ENCODE measurements around the gene PAX6.

Gene PAX6

DNA sequence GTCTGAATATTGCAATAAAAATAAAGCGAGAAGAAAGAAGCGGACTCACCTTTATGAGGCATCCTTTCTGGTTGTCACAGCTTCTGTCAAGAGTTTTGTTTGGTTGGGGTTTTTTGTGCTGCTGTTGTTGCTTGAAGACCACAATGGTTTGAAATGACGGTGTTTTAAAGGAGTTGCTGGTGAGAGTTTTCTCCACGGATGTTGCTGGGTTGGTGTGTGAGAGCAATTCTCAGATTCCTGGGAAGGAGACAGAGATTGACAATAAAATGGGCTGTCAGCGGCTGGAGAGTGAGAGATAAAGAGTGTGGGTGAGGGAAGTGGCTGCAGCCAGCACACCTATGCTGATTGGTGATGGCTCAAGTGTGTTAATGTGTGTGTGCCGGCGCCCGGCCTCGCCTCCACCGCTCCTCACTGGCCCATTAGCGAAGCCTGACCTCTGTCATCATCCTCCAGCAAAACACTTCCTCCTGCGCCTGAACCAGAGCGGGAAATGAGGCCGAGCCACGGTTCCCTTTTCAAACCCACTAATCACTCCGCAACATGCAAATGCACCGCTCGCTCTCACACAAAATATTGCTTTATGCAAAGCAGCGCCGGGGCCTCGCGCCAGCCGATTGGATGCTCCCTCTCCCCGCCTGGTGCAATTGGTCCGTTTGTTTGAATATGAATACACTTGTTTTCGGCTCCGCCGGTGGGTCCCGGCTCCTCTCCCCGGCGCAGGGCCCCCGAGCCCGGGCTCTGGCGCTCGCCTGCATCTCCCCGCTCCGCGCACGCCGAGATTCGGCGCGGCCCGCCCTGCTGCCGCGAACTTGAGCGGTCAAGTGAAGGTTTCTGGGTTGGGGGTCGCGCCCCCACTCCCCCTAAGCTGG lies at the start of gene PAX6:
TSS of gene PAX6 (minus strand) at position 544 of the 869 bp plus-strand sequence. CDS start 4,911 bp downstream, outside the sequence.
- in situ Hi-C loops (cut with MboI; ENCODE audit: low sequenced_read_pairs) = no loop called here

DNA sequence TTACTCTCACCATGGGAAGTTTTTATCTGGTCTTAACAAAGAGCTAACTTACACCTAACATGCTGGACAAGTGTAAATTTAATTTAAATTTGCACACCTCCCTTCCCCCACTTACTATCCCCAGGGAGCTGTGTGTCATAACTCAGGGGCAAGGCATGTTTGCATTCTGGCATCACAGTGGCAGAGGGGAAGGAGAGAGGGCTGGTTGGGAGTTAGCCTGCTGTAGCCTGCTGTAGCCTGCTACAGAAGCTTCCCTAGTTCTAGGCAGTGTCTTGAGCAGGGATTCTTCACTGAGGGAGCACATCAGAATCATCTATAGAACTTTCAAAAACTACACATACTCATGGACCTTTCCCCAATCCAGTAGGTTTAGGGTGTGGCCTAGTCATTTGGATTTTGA lies 49.3 kb upstream of the PAX6 start:
- in situ Hi-C loops (cut with MboI; ENCODE audit: low sequenced_read_pairs) = no loop called here

DNA sequence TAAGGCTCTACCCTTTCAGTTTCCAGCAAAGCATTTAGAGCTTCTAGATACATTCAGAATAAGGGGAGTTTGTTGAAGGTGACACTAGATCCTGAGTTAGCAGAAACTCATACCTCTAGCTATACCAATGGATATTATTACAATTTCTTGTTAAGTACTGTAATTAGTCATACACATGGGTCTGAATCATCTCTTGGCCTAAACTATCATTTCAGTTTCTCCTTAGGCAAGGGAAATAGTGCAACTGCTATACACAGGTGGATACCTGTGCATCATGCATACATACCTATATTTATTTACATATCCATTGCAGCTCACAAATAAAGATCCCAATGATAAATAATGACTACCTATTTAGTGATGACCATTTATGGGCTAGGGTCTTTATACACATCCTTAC lies 45.1 kb upstream of the PAX6 start:
- in situ Hi-C loops (cut with MboI; ENCODE audit: low sequenced_read_pairs) = no loop called here

DNA sequence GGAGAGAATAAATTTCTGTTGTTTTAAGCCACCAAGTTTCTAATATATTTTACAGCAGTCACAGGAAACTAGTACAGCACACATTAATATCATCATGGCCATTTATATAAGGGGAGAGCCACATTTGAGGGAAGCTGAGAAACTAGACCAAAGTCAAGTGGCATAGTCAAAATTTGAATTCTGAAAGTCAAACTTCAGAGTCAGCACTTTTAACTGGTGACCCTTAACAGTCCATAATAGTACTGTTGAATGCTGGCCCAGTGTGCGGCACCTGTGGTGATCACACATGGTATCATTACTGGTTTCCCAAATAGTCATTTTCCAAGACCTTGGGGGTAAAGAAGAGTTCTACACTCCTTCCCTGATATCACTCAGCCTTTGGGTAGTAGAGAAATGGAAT lies 44.3 kb upstream of the PAX6 start:
- in situ Hi-C loops (cut with MboI; ENCODE audit: low sequenced_read_pairs) = no loop called here

DNA sequence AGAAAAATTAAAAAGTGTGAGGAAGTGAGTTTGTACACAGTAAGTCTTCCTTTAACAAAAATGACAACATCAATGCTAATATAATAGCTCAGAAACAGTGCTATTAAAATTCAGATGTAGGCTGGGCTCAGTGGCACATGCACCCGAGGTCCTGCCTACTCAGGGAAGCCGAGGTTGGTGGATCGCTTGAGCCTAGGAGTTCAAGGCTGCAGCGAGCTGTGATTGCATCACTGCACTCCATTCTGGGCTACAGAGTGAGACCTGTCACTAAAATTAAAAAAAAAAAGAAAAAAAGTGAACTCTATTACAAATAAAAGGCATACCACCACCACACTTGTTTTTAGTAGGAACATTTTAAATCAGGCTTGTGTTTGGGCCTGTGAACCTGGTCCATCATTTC lies 39.2 kb upstream of the PAX6 start:
- in situ Hi-C loops (cut with MboI; ENCODE audit: low sequenced_read_pairs) = no loop called here

DNA sequence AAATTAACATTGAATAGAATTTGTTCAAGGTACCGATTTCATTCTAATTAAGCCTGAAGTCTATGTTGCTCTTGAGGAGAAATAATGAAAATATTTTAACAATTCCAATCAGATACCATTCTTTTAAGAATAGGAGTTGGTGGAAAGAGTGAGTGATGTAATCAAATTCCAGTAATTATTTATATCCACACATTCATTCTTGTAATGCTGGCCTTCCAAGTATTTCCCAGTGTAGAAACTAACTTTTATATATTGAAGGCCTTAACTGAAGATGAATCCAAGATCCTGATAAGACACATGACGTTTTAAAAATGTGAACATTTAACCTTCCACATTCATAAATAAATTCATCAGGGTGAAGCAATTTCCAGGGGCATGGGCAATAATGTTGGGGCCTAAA lies 36.6 kb upstream of the PAX6 start:
- in situ Hi-C loops (cut with MboI; ENCODE audit: low sequenced_read_pairs) = no loop called here

DNA sequence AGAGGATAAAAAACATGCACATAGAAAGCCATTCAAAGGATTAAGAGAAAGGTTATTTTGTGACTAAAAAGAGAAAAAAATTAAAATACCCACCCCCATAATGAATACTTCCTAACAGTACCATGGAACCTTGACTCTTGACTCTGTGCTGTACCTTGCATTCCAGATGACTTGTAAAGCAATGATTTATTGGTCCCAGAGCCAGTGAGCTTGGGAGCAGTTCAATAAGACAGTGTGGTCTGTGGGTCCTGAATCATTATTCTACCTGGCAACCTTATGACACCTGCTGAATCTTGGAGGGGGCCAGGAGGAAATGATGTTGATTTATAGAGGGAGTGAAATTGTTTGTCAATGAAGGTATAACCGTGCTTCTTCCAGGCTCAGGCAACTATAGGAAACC lies 34.2 kb upstream of the PAX6 start:
- in situ Hi-C loops (cut with MboI; ENCODE audit: low sequenced_read_pairs) = no loop called here

DNA sequence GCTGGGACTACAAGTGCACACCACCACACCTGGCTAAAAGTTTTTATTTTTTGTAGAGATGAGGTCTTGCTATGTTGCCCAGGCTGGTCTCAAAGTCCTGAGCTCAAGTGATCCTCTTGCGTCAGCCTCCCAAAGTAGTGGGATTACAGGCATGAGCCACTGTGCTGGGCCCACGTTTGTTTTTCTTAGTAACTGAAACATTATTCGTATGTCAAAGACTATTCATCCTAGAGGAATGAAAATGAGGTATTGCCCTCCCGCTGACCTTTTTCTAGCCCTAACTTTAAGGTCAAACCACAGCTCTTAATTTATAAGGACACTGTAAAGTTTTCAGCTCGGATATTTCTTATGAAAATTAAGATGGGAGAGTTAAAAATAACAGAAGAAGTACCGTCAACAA lies 33.2 kb upstream of the PAX6 start:
- in situ Hi-C loops (cut with MboI; ENCODE audit: low sequenced_read_pairs) = no loop called here

DNA sequence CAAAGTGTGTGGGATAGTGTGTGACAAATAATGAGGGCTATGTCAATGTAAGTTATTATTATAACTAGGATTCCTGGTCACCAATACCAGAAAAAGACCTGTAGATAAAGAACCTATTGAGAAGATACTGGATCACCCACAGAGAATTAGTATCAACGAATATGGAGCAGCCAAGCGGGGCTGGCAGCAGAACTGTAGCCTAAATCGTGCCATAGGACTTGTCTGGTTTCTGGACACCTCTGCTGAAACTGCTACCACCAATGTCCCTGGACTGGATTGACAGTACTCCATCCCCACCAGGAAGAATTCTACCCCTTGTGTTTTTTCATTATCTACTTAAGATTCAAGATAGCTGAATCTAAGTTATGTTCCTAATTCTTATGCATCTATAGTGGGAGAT lies 30.3 kb upstream of the PAX6 start:
- in situ Hi-C loops (cut with MboI; ENCODE audit: low sequenced_read_pairs) = no loop called here

DNA sequence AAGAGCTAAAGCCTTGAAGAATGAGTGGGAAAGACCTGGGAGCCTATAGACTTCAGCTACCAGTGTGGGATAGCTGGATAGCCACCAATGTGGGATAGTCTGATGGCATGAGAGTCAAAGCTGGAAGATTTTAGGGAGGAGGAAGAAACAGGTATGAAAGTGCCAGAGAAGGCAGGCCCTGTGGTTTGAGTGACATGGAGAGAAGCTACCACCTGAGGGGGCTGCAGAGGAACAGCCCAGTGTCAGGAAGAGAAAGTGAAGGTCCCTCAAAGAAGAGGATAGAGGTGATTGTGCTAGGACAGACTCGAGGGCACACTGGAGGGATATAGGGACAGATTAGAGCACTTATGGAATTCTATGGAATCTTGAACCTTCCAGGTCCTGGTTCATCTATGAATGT lies 23.1 kb upstream of the PAX6 start:
- in situ Hi-C loops (cut with MboI; ENCODE audit: low sequenced_read_pairs) = no loop called here

DNA sequence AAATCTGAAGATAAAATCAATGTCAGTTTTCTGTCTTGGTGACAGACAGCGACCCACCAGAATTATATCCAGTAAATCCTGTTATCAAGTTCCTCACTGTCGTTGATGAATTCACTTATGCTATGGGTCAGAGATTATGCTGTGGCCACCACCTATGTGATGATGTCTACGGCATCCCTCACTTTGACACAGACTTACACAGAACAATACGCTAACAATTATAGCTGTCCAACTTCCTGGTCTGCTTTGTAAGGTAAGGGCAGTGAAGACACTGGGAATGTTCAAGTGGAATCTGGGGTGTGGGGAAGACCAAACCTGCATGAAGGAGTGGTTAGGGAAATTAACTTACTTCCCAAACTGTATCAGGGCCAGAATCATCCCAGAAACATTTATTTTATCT lies 19.3 kb upstream of the PAX6 start:
- in situ Hi-C loops (cut with MboI; ENCODE audit: low sequenced_read_pairs) = no loop called here

DNA sequence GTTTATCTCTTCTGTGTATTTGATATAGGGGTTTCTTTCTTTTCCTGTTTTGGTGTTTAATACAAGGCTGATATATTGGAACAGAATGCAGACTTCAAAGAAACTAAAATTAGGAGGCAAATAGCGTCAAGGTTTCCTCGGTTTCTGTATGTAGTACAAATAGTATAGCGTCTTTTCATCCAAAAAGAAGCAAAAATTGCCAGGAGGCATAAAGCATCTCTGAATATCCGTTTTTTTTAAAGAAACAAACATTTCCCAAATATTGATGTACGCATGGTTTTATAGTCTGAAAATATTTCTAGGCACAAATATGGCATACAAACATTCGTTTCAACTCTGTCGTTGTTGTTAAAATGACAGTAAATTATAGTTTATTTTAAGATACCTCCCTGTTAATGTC lies 17.1 kb upstream of the PAX6 start:
- in situ Hi-C loops (cut with MboI; ENCODE audit: low sequenced_read_pairs) = no loop called here

DNA sequence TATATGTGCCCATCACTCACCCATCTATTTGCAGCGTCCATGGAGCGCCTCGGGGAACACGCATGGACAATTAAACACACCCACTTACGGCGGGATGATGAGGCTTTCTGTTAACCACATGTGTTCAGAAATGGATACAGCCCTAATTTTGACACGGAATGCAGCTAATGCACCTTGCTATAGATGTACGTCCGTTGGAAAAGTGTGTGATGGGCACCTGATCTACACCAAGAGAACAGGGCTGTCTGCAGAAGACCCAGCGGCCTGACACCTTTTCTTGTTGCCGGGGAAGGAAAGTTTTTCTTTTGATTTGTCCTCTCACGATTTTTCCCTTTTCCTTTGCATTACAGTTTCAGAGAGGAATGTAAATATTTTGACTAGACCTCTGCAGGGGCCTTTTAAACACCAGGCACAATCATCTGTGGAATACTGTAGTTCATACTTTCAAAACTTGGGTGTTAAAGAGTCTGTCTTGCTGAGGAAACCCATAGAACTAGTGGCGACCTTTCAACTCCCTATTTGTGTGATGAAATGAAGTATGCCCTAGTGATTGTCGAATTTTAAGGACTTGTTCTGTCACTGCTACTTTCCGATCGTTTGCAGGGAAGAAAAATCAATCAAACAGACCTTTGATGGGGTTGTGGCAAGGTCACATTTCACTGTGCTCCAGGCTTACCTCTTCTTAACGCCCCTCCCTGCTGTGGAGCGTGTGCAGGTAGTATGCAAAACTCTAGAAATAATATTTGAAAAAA lies 16.5 kb upstream of the PAX6 start:
- in situ Hi-C loops (cut with MboI; ENCODE audit: low sequenced_read_pairs) = no loop called here

DNA sequence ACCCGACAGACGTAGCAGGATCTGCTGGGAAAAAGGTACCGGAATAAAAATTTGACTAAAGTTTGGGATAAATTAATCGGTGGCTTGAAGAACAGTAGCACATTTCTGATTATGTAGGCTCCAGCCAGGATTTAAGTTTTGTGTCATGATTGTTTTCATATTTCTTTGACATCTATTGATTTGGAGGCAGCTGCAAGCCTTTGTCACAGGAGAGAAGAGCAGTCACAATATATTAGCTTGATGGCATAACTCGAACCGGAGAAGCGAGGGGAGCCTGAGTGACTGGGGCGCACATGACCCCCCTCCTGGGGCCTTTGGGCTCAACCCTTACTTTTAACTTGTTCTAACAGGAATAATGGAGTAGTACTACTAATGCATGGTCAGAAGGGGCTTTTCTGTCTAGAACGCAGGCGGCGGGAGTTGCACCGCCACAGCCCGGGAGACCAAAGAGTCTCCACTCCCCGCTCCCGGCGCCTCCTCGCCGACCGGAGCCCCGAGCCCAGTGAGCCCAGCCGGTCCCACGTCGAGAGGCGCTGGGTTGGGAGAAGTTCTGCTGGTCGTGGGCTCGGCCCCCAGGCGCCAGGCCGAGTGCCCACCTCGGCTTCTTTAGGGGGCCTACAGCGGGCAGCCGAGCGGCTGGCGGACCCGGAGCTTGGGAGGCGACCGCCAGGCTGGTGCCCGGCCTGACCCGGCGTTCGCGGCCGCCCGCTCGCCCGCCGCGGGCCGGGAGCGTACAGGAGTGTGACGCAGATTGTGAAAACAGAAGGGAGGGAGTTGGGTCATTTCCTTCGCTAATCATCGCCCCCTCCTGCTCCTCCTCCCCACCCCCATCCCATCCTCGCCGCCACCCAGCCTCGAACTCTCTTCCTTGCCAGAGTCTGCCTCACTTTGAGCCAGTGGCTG lies 15.7 kb upstream of the PAX6 start:
- in situ Hi-C loops (cut with MboI; ENCODE audit: low sequenced_read_pairs) = no loop called here

DNA sequence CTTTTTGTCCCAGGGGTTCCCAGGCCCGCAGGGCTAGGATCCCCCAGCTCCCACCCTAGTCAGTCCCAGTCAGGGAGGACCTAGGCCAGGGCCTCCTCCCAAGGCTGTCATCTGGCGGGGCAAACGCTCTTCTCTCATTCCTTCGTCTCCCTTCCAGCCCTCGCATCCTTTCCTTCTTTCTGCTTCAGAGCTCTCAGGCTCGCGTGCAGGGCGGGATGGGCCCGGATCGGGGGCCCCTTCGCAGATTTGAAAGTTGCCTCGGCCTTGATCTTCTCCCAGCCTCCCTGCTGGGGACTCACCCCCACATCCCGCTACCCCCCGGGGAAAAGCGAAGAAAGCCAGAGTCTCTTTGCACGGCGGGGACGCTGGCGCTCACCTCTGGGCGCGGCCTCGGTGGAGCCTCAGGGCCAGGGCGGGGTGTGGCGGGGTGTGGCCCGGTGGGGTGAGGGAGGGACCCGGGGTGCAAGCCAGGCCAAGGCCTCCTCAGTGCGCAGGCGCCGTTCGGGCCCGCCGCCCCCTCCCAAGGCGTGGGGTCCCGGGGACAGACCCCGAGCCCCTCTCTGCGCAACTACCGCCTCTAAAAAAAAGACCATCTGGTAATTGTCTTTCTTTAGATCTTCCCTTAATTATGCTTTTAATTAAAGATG lies 14.8 kb upstream of the PAX6 start:
- in situ Hi-C loops (cut with MboI; ENCODE audit: low sequenced_read_pairs) = no loop called here

DNA sequence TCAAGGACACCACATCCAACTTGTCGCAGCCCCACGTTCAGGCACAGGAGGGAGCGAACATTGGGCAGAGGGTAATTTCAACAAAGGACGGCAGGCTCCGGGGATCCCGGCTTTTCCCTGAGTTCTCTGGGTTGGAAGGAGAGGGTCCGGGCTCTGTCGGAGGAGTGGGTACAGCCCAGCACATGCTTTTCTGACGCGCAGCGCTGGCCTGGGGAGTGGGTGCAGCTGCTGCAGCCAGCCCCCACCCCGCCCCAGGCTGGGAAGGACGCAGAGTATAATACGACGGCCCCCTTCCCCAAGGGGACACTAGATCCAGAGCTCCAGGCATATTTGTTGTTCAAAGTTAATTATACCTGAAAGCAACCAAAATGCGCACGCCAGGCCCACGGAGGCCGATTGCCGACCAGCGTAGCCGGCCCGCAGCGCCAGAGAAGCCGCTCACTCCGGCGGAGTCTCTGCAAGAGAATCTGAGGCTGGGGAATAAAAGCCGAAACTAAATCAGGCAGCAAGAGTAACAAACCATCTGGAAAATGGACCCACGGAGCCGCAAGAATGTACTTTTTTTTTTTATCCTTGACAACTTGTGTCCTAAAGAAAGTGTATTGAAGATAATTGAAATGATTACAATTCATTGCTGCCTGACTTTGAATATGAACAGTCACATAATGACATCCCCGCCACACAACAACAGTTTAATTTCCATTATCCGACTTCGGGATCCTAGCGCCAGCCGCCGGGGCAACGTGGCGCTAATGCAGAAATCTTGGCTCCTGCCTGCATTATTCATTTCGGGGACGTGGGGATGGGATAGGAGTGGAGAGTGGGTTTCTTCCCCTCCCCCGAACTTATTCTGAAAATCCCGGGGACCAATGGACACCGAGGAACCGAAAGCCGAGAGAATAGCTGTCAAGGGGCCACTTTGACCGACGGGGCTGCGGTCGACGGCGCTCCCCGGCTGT lies 14.0 kb upstream of the PAX6 start:
- in situ Hi-C loops (cut with MboI; ENCODE audit: low sequenced_read_pairs) = no loop called here

DNA sequence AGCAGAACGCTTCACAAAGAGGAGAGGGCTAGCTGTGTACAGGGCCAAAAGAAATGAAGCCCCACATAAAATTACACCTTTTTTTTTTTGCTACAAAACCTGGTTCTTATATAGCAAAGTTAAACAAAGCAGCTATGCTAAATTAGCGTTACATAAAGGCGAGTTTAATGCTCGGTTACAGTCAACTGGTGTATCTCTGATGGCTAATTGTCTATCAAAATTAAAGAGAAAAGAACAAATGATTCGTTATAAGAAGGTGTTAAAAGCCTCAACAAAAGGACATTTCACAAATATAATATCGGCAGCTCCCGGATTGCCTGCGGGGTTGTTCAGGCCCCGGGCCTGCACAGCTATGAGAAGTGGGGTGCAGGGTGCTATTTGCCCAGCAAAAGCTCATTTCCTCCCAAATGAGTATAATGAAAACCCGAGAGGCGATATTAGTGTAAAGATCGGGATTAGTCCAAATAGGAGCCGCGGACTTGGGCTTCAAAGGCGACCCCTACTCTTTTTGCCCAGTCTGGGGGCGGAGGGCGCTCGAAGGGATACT lies 13.3 kb upstream of the PAX6 start:
- in situ Hi-C loops (cut with MboI; ENCODE audit: low sequenced_read_pairs) = no loop called here

DNA sequence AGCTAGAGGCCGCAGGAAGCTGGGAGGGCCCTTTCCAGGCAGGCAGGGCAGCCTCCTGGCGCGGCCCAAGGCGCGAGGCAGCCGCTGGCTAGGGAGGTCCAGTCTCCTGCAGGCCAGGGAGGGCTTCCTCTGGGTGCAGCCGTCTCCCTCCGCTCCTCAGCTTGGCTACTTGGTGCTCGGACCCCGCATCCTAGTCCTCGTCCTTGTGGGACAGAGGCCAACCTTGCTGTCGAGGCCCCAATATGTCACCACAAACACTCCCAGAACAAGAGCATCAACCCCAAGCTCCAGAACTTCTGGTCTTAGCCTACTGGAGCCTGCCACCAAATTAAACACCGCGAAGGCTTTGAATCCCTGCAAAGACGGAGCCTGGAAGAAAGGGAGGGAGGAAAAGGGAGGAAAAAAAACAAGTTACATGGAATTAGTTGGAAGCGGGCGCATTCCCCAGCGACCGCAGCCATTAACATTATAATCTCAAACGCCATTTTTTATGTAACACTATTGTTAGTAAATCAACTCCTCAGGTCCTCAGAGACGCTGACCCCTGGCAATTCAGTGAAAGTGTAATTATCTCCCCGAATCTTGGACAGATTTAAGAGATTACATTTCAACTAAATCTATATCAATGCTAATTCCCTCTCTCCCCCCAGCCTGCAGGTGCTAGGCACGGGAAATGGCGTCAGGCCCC lies 12.7 kb upstream of the PAX6 start:
- in situ Hi-C loops (cut with MboI; ENCODE audit: low sequenced_read_pairs) = no loop called here

Data from HL-60/S4 treated with phorbol 12-myristate 13-acetate at 8.2 ng/mL for 4 days and 3 days (cell line).